NB4 (cell line): ENCODE data around the gene TULP4.

Experiments used
- CTCF ChIP-seq: IDR thresholded peaks from one replicate; pipeline ENCODE4 v1.5.1; 2012; ENCODE audit warnings: low read depth, low read length
- POLR2A ChIP-seq: IDR thresholded peaks from 2 replicates; pipeline ENCODE4 v1.6.1; 2011; ENCODE audit warnings: mild to moderate bottlenecking; ENCODE audit not compliant: insufficient read length; ENCODE audit errors: extremely low read depth

- TF ChIP-seq CTCF: no peak
- TF ChIP-seq POLR2A: no peak
Measured at GRCh38 chr6:158292016-158292415, 20.2 kb upstream of the TULP4 start.
